Lower leg skin (tissue), 4 donors: ENCODE measurements around the gene ARL10. TPM values are rescaled to one million over a fixed set of nuclear protein-coding genes. Genes with fewer than 3 reads are reported as not detected.

Source experiments
- DNase-seq, 2 donors: peaks; one replicate each; pipeline ENCODE4 v3.0.0-alpha.2; 2019; ENCODE audit warnings: low spot score in 2 of 2
- H3K4me3 ChIP-seq: fragments of 200-600 bp; sonication (generic); 2 replicates; pipeline ENCODE4 v1.5.1; 2017; ENCODE audit warnings: mild to moderate bottlenecking, low read depth; ENCODE audit not compliant: poor library complexity, severe bottlenecking
- POLR2A ChIP-seq, 2 donors: fragments of 450-650 bp; IDR thresholded peaks; one replicate each; pipeline ENCODE4 v1.6.1; 2016 to 2017; ENCODE audit warnings: antibody characterized with exemption in 2 of 2, mild to moderate bottlenecking in 1 of 2, moderate library complexity in 1 of 2
- WGBS, 2 donors: methylation state at CpG; one replicate each; pipeline ENCODE4 v1.1.5; 2018; 5-methylcytosine and 5-hydroxymethylcytosine counted together
- intact Hi-C: fragments of 100-400 bp; cut with DNase I; formaldehyde crosslinking; loops from one replicate; pipeline ENCODE4 v1.15.0; 2023; ENCODE audit warnings: low total_unique reads
- total RNA-seq, 4 donors: library from RNA; depleted of rRNA; stranded (reverse); fragments of >200 nt; gene quantifications; one replicate each; pipeline ENCODE4 v1.1.0, GENCODE V29; 2016
- TF ChIP-seq, protein P1 (sequence below), 3 donors: fragments of 450-650 bp; IDR thresholded peaks; one replicate each; pipeline ENCODE4 v1.5.1; 2016; ENCODE audit warnings: antibody characterized with exemption in 3 of 3, mild to moderate bottlenecking in 3 of 3, moderate library complexity in 2 of 3

The ARL10 gene, protein sequence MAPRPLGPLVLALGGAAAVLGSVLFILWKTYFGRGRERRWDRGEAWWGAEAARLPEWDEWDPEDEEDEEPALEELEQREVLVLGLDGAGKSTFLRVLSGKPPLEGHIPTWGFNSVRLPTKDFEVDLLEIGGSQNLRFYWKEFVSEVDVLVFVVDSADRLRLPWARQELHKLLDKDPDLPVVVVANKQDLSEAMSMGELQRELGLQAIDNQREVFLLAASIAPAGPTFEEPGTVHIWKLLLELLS
- 10 to 100 TPM in 2 of 4 donors, 1 to 10 TPM in 2; 6.1 to 13.5 (median 8.8) TPM for total RNA-seq

GRCh38 chr5:176365351-176366231 is at the start of gene ARL10:
TSS of gene ARL10 (plus strand) at chr5:176365487. CDS start at chr5:176365564, 77 bp downstream.
- peak within 1 kb of the TSS; percentile 70 for H3K4me3 ChIP-seq
- intact Hi-C loops: no loop called here
- TF ChIP-seq, protein P1, sequence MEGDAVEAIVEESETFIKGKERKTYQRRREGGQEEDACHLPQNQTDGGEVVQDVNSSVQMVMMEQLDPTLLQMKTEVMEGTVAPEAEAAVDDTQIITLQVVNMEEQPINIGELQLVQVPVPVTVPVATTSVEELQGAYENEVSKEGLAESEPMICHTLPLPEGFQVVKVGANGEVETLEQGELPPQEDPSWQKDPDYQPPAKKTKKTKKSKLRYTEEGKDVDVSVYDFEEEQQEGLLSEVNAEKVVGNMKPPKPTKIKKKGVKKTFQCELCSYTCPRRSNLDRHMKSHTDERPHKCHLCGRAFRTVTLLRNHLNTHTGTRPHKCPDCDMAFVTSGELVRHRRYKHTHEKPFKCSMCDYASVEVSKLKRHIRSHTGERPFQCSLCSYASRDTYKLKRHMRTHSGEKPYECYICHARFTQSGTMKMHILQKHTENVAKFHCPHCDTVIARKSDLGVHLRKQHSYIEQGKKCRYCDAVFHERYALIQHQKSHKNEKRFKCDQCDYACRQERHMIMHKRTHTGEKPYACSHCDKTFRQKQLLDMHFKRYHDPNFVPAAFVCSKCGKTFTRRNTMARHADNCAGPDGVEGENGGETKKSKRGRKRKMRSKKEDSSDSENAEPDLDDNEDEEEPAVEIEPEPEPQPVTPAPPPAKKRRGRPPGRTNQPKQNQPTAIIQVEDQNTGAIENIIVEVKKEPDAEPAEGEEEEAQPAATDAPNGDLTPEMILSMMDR (IDR thresholded peaks at IDR 0.05): no peak
- TF ChIP-seq POLR2A (IDR thresholded peaks at IDR 0.05): no peak
- peak in 1 of 2 donors; percentile 89 for DNase-seq
- 0 to 1% methylated on average over 32 to 84 of the region's 108 CpGs for WGBS, 2 donors

DNA sequence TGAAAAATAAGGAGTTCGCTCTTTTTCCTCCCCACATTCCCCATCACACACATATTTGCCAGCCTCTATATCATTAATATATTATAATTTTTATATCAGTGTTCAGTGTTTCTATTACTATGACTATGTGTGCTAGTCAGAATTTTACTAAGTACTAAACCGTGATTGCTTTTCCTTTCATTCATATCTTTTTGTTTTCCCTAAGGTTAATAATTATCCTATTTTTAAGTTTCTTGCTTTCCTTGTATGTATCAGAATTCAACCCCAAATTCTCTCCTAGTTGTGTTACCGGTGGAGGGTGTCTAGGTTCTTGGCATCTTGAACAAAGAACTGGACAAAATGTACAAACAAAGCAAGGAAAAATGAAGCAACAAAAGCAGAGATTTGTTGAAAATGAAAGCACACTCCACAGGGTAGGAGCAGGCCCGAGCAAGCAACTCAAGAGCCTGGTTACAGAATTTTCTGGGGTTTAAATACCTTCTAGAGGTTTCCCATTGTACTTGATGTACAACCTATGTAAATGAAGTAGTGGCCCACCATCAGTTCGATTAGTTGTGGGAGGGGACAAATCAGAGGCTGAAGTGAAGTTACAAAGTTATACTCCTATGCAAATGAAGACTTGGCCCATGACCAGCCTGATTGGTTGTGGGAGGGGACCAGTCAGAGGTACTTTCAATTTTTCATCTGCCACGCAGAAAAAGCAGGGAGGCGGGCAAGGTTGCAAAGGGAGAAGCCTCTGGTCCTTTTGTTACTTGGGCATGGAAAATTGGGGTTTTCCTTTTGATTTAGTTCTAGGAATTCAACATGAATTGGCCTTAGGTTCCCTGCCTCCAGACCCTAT is 47.5 kb upstream of the ARL10 start:
- no peak overlapping the region for H3K4me3 ChIP-seq
- intact Hi-C loops: no loop called here
- no peak for DNase-seq
- TF ChIP-seq, protein P1 (IDR thresholded peaks at IDR 0.05): no peak
- no peak for TF ChIP-seq POLR2A (IDR thresholded peaks at IDR 0.05)
- 81 to 82% methylated on average over 7 of the region's 7 CpGs for WGBS, 2 donors

GRCh38 chr5:176319827-176320554 is 45.3 kb upstream of the ARL10 start:
- no peak for TF ChIP-seq POLR2A (IDR thresholded peaks at IDR 0.05)
- TF ChIP-seq, protein P1 (IDR thresholded peaks at IDR 0.05): no peak
- WGBS, 2 donors: 81 to 91% methylated on average over 9 of the region's 9 CpGs
- intact Hi-C loops: no loop called here
- no peak for DNase-seq
- H3K4me3 ChIP-seq: no peak overlapping the region

DNA sequence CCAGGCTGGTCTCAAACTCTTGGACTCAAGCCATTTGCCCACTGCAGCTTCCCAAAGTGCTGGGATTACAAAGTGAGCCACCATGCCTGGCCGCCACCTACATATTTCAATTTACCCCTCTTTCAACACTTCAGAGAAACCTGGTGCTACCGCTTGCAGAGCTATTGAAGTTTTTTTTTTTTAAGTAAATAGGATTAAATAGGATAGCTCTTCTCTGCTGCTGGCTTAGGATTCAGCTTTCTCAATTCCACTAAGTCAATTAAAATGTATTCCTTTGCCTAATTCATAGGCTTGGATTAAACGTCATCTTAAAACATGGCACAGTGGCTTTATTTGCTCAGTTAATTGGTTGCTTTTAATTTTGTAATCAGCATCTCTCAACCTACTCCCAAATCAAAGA is 44.7 kb upstream of the ARL10 start:
- H3K4me3 ChIP-seq: no peak overlapping the region
- DNase-seq: no peak
- intact Hi-C loops: no loop called here
- 95 to 96% methylated on average over 3 of the region's 3 CpGs for WGBS, 2 donors
- TF ChIP-seq POLR2A (IDR thresholded peaks at IDR 0.05): no peak
- TF ChIP-seq, protein P1 (IDR thresholded peaks at IDR 0.05): no peak
